LHCN-M2 (cell line): ENCODE results near the gene KLF11. TPM values are rescaled to one million over a fixed set of nuclear protein-coding genes. Genes with fewer than 3 reads are reported as not detected.
A peak's percentile ranks its signal among the peaks of the same experiment; 100 is the strongest.
"Not testable (repeated sequence)": the region's sequence is repeated elsewhere in the genome, so short reads cannot be mapped to it uniquely, and the experiment has no call there.

Source experiments
- DNase-seq: peaks from one replicate; pipeline ENCODE4 v3.0.0-alpha.2; 2012; ENCODE audit warnings: low read depth
- total RNA-seq: library from RNA; depleted of rRNA; stranded (reverse); fragments of >200 nt; gene quantifications from 2 replicates; pipeline ENCODE4 v1.2.3, GENCODE V29; 2014; rRNA removed

KLF11 gene
- total RNA-seq, 1 experiment from 2014 or later, result 3.1 TPM

DNA sequence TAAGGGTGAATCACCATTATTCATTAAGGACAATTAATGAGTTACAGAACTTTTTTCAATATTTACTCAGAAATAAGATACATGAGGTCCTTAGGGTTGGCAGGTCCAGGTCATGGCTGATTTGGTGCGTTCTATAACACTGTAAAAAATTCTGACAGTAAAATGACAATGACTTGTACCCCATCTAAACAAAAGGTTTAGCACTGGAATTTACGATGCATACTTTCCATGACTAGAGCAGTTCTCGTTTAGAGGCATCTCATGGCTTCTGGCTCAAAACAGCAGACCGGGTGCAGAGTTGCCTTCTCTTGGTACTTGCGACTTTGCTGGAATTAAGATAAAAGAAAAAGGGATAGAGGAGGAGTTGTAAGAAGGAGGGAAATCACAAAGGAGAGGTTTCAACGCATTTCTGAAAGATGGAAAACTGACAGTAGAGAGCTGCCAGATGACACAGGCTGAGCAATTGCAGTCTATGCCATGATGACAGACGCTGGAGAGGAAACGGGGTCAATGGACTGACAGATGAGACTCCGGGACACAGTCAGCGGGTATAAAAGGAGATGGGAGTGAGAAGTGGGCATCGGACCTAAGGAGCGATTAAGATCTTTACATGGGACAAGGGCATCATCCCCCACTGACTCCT, 41.0 kb downstream of the KLF11 start:
- no peak for DNase-seq

DNA sequence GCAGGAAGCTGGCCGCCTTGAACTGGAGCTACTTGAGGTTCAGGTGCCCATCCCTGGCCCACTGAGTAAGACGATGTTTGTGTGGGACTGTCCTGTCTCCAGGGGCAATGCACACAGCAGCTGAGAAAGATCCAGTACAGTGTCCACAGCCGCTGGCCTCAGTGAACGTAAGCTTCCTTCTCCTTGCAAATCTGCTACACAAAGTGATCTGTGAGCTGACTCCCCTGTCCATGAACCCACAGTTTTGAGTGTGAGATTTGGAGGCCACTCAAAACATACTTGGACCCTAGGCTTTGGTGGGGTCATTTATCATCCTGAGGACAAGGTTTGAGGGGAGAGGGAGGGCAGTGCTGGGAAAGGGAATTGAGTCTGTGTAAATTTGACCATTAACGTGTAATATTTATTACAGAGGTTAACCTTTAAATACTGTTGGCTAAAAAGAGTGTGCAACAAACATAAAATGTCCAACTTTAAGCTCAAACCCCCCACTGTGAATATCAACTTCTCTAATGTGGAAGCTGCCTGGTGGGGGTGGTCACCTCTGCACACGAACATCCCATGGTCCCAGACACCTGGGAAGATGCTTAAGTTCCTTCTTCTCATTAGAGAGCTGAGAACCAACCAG, 41.8 kb downstream of the KLF11 start:
- DNase-seq, result no peak

DNA sequence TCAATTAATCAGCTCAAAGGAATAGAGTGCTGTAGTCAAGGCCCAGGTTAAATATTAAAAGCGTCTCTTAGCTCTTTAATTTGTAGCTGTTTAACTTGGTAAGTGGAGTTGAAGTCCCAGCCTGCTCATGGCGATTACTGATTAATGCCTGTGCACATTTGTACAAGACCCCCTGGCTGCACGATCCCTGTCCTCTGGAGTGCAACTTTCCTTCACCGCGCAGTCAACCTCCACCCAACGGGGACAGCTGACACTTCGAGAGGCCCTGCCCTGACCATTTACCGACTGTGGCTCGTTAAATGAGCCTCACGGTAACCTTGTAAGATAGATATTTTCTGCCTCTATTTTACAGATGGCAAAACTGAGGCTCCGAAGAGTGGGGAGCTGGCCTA, 42.3 kb downstream of the KLF11 start:
- no peak for DNase-seq

DNA sequence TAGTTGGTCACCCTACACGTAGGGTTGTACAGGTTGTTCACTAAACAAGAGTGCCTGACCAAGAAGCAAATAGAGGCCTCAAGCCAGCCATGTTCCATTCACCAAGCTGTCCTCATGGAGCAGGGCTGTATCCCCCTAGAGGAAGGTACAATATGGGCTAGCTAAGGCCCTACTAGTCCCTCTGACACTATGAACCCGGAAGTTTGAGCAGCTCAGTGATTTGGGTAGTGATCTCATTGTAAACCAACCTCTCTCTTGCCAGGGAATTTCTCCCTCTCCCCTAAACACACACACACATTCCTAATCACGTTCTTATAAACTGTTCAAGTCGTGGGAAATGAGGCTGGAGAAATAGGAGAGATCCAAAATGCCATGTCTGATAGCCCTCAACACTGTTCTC, 43.6 kb downstream of the KLF11 start:
- DNase-seq, result no peak

DNA sequence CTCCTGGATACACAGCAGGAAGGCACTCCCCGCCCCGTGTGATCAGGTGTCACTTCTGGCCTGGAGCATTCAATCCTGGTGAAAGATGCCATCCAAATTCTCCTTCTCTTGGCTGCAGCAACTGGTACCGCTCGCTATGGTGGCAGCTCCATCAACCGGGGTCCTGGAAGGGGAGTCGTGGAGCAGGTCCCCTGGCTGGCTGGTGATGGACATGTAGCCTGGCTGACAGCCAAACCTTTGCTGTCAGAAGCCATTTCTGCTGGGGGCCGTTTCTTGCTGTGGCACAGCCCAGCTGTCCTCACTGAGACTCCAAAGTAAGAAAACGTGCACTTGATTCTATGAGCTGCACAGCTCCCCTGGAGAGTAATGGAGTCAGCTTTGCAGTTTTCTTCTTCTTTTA, 44.0 kb downstream of the KLF11 start:
- no peak for DNase-seq

DNA sequence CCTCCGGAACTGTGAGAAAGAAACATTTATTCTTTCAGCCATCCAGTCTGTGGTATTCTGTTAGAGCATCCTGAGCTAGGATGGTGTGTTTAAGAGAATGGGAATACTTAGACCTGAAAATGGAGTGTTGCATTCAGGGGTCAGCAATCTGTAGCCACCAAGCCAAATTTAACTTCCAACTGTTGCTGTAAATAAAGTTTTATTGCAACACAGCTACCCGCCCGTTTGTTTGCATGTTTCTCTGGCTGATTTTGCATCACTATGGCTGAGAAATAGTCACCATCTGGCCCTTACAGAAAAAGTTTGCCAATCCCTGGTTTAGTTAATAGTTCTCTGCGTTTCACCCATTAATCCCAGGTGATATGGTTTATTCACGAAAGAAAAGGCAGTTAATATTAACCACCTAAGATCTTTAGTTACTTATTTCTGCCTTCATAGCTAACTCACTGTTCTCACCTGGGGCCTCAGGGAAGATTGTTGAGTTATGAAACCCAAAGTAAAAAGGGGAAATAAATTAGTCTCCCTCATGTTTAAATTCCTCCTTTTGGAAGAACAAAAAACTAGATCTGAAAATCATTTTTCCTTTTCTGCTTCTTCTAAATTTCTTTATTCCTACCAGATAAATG, 46.3 kb downstream of the KLF11 start:
- DNase-seq, result no peak

DNA sequence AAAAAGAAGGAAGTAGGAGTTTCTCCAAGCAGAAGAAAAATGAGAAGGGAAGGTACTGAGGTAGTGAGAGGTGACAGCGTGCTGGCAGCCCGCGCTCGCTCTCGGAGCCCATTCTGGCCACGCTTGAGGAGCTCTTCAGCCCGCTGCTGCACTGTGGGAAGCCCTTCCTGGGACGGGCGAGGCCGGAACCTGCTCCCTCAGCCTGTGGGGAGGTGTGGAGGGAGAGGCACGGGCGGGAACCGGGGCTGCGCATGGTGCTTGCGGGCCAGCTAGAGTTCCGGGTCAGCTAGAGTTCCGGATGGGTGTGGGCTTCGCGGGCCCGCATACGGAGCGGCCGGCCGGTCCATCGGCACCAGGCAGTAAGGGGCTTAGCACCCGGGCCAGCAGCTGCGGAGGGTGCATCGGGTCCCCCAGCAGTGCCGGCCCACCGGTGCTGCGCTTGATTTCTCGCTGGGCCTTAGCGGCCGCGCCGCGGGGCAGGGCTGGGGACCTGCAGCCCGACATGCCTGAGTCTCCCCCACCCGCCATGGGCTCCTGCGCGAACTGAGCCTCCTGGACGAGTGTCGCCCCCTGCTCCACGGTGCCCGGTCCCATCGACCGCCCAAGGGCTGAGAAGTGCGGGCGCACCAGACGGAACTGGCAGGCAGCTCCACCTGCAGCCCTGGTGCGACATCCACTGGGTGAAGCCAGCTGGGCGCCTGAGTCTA, 48.0 kb downstream of the KLF11 start:
- no peak for DNase-seq

DNA sequence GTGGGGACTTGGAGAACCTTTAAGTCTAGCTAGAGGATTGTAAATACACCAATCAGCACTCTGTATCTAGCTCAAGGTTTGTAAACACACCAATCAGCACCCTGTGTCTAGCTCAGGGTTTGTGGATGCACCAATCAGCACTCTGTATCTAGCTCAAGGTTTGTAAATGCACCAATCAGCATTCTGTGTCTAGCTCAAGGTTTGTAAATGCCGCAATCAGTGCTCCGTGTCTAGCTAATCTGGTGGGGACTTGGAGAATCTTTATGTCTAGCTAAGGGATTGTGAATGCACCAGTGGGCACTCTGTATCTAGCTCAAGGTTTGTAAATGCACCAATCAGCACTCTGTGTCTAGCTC, 48.5 kb downstream of the KLF11 start:
- not testable (repeated sequence) for DNase-seq

DNA sequence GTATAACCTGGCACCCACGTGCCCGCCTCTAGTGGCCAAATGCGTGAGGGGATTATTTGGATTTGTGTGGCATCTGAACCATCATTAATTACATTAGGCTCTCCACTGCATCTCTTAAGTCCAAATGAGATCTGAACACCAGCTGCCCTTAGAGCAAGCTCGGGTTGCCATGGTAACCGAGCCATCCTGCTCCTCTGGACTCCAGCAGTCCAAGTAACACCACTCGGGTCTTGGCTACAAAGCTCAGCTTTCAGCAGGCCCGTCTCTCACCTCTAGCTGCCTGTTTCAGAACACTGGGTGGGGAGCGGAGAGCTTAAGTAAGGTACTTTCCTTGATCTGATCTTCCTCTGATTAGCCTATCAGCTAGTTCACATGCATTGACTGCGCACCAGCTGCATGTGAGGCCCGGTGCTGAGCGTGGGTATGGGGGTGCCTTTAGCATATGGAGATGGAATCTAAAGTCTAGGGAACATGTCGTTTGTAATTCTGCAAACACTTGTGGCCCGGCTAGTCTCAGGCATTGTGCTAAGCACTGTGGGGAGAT, 51.0 kb downstream of the KLF11 start:
- DNase-seq, result no peak

DNA sequence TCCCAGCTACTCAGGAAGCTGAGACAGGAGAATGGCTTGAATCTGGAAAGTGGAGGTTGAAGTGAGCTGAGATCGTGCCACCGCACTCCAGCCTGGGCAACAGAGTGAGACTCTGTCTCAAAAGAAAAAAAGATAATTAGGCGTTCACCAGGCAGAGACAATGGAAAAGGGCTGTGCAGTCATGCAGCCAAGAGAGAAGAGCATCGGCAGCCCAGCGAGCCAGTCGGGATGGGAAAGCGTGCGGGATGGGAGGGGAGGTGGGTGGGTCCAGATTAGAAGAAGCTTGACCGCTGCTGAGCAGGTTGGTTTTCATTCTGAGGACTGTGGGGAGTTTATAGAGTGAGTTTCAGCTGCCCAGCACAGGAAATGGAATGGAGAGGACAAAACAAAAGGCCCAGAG, 51.8 kb downstream of the KLF11 start:
- DNase-seq, result no peak

DNA sequence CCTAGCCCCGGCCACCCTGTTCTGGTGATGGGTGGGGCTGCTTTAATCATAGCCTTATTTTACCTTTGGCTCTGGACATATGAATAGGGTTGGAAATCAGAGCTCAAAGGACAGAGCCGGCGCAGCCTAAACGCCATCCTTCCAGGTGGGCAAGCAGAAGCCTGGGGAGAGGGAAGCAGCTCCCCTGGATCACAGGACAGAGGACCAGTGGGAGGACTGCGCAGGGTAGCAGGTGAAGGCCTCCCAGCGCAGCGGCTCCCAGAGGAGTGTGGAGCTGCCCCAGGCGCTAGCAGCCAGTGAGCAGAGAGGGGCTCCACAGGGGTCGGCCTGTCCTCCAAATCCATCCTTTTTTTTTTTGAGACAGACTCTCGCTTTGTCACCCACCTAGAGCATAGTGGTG, 53.3 kb downstream of the KLF11 start:
- DNase-seq, result no peak

DNA sequence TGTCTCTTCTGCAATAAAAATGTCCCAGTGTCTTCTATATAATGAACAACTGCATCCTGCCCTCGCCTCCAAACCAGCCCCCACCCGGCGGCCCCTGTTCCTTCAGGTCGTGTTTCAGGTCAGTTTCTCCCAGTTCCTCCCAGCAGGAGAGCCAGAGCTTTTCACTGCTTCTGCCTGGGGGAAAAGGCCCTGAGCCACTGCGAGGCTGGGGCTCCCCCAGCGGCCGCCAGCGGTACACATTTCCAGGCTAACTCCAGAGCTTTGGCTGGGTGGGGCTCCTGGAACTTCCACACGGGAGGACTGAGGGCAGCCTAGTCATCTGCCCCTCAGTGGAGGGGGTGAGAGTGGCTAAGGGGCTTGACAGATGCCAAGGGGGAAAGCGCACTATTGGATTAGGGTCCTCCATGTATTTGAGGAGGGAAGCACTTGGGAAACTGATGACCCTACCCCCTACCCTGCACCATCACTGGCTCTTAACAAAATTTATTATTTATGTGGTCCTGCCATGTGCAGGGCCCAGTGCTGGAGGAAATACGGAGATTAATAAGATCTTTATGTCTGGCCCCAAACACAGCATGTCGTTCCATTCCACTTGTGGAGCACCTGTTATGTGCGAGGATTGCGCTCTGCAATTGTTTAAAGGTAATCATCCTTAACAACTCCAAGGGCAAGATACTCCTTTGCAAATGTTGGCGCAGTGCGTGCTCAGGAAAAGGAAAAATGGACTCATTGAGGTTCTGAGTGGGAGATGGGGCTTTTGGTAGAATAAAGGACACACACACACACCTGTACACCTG, 54.2 kb downstream of the KLF11 start:
- peak; percentile 47 for DNase-seq

DNA sequence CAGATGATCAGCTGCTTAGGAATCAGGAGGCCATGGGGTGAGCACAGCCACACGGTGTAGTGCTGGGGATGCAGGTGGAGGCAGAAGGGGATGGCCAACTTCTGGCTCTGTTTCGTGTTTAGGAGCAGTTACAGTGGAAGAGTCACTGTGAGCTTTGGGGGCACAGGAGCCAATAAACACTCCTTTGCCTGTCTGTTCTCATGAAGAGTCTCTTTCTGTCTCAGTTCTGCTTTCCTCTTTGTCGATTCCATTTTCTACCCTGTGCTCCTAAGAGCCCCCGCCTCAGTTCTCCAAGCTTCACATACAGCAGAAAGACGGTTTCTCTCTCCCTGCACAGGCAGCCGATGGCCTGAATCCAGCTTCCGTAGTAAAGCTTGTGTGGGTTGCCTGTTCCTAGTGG, 58.1 kb downstream of the KLF11 start:
- no peak for DNase-seq

DNA sequence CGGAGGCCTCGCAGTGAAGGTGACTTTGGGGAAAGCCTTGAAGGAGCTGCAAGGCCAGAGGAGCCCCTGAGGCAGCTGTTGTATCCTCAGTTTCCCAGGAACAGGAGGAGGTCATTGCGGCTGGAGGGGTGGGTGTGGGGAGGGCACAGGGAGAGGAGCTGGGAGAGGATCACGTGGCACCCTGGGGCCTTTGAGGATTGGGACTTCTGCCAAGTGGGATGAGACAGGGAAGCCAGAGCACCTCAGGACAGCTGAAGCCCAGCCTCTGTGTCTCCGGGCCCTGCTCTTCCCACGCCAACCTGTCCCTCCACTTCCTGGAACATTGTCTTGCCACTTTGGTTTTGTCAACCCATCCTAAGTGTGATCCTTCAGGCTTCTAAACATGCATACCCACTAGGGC, 59.8 kb downstream of the KLF11 start:
- DNase-seq, result no peak

Other genes starting within 250 kb of the KLF11 start
- 23.0 and 23.9 TPM in 2 replicates for gene TAF1B, start 200.1 kb upstream of the KLF11 start, total RNA-seq
- gene GRHL1, start 91.9 kb upstream of the KLF11 start, total RNA-seq, result 0.40 and 0.90 TPM in 2 replicates
- 0.13 TPM in 1 of 2 replicates, not detected in the other for gene CYS1, start 36.9 kb downstream of the KLF11 start, total RNA-seq
- gene RRM2, start 79.2 kb downstream of the KLF11 start, total RNA-seq, result 162 and 187 TPM in 2 replicates